Stimulated activated CD4-positive, alpha-beta T cell treated with anti-CD3 and anti-CD28 coated beads, Interleukin-2, amount 100 ng/mL, for 24 hours (primary cell): ENCODE data around the gene RASD2.

Experiments
- DNase-seq, 2 donors: peaks; one replicate each; pipeline ENCODE4 v3.0.0-alpha.2; 2020

RASD2 gene

DNA sequence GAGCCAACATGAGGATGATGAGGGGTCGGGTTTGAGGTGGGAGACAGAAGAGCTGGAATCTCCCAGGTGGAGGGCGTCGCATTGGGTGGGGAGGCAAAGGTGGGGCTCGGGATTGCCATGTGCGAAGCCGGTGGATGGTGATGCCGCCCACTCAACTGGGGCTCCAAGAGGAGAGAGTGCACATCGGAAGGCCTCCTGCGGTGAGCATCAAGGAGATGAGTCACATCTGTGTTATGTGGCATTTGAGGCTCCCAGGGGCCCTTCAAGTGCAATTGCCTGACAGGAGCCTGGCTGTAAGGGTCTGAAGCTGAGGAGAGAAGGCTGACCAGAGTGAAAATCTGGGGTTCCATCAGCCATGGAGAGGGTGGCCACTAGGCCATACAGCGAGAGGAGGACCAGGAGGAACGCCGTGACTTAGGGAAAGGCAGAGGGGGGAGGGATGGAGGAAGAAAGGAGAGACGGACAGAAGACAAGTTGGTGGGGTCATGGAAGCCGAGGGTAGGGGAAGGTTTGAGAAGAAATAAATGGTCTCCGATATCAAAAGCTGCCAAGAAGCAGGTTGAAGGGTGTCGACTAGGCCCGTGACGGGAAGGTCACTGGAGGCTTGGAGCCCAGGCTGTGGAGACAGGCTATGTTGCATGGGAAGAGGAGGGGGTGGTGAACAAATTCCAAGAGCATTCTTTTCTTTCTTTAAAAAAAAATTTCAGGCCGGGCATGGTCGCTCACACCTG lies 21.3 kb downstream of the RASD2 start:
- DNase-seq = no peak

GRCh38 chr22:35563211-35563610 lies 22.6 kb downstream of the RASD2 start:
- DNase-seq = no peak

GRCh38 chr22:35564975-35565867 lies 24.6 kb downstream of the RASD2 start:
- DNase-seq = no peak

- DNase-seq = no peak
Measured at GRCh38 chr22:35567351-35568141, 26.9 kb downstream of the RASD2 start.

DNA sequence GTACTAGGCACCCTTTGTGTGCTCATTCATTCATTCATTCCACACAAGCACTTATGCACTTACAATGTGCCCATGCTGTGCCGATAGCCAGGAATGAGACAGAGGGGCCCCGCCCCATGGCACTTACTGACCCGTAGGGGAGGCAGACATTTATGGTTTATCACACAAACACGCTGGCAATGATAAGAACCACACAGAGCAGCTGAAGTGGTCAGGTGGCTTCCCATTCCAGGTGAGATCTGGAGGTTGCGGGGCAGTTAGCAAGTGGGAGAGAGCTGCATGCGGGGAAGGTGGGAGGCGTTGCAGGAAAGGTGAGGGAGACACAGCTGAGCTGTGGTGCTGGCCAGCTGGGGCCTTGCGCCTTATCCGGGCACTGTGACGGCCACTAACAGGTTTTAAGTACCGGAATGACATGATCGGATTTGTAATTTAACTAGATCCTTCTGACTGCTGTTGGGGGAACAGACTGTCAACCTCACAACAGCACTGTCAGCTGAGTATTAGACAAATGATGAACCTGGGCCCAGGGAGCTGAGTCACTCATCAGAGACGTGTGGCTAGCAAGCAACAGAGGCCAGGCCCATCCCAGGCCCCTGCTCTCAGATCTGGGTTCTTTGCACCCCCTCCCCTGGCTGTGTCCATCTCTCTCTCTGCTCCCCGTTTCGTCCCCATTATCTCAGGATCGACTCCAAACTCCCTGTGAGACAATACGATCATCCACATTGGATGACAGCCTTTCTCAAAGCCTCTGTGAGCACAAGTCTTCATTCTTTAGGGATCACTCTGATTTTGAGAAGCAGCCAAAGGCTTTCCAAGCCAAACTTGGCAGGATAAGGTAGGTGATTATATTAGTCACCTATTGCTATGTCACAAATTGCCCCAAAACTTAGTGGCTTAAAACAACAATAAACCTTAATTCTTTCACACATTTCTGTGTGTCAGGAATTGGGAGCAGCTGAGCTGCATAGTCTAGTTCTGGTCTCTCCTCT lies 28.4 kb downstream of the RASD2 start:
- DNase-seq = no peak

DNA sequence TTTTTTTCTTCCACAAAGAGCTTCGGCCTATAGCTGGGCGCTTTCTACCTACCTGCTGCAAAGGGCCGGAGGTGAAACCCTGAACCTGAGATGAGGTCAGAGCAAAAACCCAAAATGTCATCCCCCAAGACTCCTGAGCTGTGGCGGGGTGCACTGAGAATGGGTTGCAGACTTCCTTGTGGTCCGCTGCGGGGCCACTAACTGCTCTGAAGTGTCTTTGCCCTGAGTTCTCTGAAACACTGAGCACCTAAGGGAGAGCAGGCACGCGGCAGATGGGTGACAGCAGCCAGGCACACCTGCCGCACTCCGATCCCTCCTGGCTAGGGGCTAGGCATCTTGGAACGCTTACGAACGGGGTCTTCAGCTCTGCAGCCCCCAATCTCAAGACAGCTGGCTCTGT lies 29.3 kb downstream of the RASD2 start:
- DNase-seq = no peak

- DNase-seq = no peak
Measured at GRCh38 chr22:35570686-35571194, 30.1 kb downstream of the RASD2 start.

DNA sequence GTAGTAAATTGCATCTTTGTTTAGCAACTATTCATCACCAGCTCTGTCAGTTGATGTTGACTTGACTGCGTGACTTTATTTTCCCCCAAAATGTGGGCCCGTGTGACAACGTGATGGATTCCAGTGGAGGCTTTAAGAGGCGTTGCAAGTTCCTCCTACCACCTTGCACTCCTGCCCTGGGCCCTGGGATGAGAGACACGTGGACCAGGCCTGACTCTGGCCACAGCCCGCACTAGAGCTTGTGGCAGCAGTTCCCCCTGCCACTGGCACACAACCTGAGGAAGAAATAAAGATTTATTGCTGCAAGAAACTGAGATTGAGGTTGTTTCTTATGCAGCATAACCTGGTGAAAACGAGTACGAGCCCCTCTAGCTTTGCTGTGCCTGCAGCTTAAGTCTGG lies 31.9 kb downstream of the RASD2 start:
- DNase-seq = no peak

GRCh38 chr22:35575116-35575748 lies 34.6 kb downstream of the RASD2 start:
- no peak for DNase-seq

DNA sequence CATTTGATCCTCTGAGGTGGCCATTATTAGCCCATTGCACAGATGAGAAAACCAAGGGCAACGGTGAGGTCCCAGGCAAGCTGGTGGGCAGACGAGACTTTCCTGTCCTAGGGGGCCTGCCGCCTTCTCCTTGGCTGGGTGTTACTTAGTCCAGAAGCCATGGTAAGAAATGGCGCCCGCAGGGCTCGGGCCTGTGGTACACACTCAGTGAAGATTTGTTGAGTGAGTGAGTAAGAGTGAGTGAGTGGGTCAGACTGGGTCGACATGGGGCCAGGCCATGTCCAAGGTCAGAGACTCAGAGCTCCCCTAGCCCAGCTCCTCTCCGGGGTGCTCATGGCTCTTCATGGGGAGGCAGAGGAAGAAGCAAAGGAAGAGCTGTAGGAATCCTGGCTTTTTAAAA lies 36.0 kb downstream of the RASD2 start:
- no peak for DNase-seq

- no peak for DNase-seq
Measured at GRCh38 chr22:35577799-35578659, 37.4 kb downstream of the RASD2 start.

- DNase-seq = no peak
Measured at GRCh38 chr22:35578836-35579575, 38.4 kb downstream of the RASD2 start.

DNA sequence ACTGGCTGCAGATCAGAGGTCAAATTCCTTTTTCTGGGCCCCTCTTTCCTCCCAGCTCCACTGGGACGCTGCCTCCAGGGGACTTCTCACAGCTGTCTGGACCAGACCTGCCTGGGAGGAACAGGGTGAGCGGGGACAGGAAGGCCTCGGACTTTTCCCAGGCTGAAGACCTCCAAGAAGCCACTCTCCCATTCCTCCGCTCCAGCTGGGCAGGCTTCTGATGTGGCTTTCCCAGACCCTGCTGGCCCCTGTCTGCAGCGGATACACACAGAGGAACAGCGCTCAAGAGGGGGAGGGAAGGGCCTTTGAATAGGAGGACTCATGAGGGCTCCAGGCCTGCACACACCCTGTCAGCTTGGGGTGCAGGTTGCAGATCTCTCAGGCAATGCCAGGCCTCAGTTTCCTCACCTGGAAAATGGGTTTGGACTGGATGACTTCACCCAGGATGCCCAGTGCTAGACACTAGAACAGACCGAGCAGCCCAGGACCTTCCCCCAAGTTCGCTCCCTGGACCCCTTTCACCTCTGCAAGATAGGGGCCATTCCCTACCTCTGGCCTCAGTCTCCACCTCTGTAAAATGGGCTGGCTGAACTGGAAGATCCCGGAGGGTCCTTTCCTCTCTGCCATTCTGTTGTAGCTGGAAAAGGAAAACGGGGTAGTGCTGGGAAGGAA lies 39.9 kb downstream of the RASD2 start:
- DNase-seq = no peak

DNA sequence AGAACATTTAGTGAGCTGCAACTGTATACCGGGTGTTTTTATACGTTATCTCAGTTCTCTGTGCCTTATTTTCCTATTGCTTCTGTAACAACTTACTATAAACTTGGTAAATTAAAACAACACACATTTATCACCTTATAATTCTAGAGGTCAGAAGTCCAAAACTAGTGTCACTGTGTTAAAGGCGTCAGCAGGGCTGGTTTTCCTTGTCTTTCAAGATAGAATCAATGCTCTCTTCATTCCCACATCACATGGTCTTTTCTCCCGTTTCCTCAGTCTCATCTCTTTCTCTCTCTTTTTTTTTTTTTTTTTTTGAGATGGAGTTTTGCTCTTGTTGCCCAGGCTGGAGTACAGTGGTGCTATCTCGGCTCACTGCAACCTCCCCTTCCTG lies 40.4 kb downstream of the RASD2 start:
- no peak for DNase-seq

- DNase-seq = no peak
Measured at GRCh38 chr22:35582218-35582860, 41.7 kb downstream of the RASD2 start.

DNA sequence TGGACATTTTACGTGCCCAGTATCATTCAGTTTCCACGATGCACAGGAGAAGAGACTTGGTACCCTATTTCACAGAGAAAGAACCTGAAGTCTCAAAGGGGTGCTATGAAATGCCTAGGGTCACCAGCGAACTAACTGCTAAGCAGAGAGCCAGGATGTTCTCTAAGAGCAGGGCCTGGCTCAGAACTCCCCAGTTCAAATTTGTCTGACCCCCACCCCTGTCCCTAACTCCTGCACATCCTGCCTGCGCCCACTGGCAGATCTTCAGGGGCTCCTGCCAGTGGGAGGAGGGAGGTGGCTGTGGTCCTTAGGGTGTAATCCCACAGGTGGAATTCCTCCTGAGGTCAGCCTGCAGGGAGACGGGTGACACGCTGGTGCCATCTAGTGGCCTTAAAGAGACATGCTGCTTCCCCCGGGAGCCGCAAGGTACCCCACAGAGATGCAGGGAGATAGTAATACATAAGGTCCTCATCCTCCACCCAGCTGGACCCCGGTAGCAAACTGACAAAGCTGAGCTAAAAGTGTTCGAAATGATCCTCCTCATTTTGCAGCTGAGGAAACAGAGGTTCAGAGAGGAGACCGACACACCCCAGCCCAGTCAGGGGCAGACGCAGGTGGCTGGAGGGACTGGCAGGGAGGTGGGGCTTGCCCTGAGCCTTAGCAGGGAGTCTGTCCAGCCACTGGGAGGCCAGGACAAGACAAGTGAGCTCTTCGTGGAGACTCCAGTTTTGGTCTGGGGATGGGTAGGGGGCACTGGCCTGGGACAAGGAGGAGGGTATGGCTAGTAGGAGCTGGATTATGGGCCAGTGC lies 42.4 kb downstream of the RASD2 start:
- DNase-seq = peak; percentile 50 to 56

GRCh38 chr22:35586771-35587170 lies 46.1 kb downstream of the RASD2 start:
- no peak for DNase-seq

DNA sequence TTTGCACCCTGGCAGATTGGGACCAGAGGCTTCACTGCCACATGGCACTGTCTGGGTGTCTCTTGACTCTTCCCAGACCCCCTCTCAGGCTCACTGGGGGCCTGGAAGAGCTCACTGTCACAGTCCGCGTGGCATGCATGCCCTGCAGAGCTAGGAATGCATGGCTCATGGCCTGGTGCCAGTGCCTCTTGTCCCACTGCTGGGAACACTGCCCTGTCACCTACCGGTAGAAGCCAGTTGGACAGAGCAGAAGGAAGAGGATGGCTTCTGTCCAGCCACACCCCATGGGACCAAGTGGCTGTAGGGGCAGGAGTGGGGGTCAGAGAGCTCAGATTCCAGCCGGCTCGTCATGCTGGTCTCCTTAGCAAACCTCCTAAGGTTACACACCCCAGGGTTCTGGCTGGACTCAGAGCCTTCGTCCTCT lies 46.8 kb downstream of the RASD2 start:
- no peak for DNase-seq
